Epithelial cell of esophagus (primary cell): ENCODE data around the gene CFTR.

Experiments used
- DNase-seq: peaks from one replicate; pipeline ENCODE4 v3.0.0; 2010; ENCODE audit warnings: low read depth
- H3K4me3 ChIP-seq: 2 replicates; pipeline ENCODE4 v1.5.1; 2011; ENCODE audit warnings: mild to moderate bottlenecking, low read length, control low read depth
- TF ChIP-seq, protein P1 (sequence below): IDR thresholded peaks from 2 replicates; pipeline ENCODE4 v1.5.1; 2011; ENCODE audit warnings: low read depth, mild to moderate bottlenecking, low read length, control low read depth, inconsistent platforms; ENCODE audit not compliant: insufficient read depth; ENCODE audit errors: missing control alignments

Gene CFTR

DNA sequence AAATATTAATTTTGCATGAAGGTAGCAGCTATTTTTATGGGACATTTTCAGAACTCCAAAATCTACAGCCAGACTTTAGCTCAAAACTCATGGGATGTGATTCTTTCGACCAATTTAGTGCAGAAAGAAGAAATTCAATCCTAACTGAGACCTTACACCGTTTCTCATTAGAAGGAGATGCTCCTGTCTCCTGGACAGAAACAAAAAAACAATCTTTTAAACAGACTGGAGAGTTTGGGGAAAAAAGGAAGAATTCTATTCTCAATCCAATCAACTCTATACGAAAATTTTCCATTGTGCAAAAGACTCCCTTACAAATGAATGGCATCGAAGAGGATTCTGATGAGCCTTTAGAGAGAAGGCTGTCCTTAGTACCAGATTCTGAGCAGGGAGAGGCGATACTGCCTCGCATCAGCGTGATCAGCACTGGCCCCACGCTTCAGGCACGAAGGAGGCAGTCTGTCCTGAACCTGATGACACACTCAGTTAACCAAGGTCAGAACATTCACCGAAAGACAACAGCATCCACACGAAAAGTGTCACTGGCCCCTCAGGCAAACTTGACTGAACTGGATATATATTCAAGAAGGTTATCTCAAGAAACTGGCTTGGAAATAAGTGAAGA lies 112.3 kb downstream of the CFTR start:
- no peak overlapping the region for H3K4me3 ChIP-seq
- DNase-seq = no peak
- TF ChIP-seq, protein P1, sequence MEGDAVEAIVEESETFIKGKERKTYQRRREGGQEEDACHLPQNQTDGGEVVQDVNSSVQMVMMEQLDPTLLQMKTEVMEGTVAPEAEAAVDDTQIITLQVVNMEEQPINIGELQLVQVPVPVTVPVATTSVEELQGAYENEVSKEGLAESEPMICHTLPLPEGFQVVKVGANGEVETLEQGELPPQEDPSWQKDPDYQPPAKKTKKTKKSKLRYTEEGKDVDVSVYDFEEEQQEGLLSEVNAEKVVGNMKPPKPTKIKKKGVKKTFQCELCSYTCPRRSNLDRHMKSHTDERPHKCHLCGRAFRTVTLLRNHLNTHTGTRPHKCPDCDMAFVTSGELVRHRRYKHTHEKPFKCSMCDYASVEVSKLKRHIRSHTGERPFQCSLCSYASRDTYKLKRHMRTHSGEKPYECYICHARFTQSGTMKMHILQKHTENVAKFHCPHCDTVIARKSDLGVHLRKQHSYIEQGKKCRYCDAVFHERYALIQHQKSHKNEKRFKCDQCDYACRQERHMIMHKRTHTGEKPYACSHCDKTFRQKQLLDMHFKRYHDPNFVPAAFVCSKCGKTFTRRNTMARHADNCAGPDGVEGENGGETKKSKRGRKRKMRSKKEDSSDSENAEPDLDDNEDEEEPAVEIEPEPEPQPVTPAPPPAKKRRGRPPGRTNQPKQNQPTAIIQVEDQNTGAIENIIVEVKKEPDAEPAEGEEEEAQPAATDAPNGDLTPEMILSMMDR = no peak

DNA sequence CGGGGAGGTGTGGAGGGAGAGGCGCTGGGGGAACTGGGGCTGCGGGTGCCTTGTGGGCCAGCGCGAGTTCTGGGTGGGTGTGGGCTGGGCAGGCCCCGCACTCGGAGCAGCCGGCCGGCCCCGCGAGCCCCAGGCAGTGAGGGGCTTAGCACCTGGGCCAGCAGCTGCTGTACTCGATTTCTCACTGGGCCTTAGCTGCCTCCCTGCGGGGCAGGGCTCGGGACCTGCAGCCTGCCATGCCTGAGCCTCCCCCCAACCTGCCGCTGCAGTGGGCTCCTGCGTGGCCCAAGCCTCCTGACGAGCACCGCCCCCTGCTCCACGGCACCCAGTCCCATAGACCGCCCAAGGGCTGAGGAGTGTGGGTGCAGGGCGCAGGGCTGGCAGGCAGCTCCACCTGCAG lies 116.3 kb downstream of the CFTR start:
- DNase-seq = no peak
- TF ChIP-seq, protein P1 = no peak
- H3K4me3 ChIP-seq = no peak overlapping the region

DNA sequence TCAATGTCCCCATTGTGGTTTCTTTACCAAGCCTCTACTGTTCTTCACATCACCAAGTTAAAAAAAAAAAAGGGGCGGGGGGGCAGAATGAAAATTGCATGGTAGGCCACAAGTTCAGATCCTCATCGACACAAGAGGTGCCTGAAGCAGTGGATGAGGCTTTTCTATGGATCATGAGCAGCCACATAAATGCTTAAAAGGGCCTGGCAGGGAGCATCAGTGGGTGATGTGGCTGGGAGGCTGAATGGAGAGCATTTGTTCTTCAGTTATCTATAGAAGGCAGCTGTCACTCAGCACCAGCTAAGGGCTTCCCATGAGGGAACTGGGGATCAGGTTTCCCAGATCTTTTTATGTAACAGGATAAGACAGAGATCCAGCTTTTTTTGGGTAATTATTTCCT lies 117.9 kb downstream of the CFTR start:
- DNase-seq = no peak
- TF ChIP-seq, protein P1 = no peak
- no peak overlapping the region for H3K4me3 ChIP-seq

DNA sequence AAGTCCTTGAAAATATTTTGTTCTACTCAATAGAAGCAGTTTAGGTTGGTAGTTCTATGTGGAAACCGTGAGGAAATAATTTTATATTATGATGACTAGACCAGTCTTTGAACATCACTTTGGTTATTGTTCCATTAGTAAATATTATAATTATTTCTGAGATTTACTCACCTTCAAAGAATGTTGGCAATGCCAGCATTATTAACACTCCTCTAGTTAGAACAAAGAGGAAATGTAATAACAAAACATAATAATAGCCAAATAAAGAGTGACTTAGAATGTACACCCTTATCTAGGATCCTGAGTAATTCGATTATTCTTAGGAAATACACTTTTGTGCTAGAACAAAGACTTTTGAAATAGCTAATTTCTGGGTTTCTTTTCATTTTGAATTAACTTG lies 121.1 kb downstream of the CFTR start:
- H3K4me3 ChIP-seq = no peak overlapping the region
- peak; percentile 32 for DNase-seq
- TF ChIP-seq, protein P1 = no peak

DNA sequence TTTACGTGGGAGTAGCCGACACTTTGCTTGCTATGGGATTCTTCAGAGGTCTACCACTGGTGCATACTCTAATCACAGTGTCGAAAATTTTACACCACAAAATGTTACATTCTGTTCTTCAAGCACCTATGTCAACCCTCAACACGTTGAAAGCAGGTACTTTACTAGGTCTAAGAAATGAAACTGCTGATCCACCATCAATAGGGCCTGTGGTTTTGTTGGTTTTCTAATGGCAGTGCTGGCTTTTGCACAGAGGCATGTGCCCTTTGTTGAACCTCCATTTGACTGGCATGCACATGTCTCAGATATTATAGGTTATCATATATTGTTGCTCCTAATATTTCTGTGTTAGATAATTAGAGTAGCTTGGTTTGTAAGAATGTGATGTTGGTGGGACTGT lies 123.8 kb downstream of the CFTR start:
- TF ChIP-seq, protein P1 = no peak
- no peak for DNase-seq
- no peak overlapping the region for H3K4me3 ChIP-seq

DNA sequence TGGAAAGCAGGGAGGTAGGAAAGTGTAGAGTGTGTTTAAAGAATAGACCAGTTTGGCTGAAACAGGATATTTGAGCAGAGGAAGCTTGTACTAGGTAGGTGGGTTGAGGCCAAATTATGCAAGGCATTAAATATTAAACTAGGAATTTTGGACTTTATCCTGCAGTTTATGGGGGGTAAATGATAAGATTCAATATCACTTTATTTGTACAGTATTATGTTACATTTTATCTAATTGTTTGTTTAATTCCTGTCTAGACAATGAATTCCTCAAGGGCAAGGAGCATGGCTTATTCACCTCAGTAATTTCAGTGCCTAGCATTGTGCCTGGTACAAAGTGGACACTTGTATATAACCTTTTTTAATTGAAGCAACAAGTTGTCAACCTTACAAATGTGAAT lies 125.9 kb downstream of the CFTR start:
- DNase-seq = no peak
- TF ChIP-seq, protein P1 = no peak
- H3K4me3 ChIP-seq = no peak overlapping the region

DNA sequence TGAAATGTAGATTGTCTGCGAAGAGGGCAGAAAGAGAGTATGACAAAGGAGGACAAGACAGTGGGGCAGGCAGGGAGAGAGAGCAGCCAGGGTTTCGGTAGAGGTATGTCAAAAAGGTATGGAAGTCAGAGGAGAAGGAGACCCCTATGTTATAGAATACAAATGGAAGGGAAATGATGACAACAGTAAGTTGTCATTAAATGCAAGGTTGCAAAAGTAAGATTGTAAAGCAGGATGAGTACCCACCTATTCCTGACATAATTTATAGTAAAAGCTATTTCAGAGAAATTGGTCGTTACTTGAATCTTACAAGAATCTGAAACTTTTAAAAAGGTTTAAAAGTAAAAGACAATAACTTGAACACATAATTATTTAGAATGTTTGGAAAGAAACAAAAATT lies 126.3 kb downstream of the CFTR start:
- TF ChIP-seq, protein P1 = no peak

More for the DNA sequence above, 126.3 kb downstream of the CFTR start:
- H3K4me3 ChIP-seq = no peak overlapping the region
- no peak for DNase-seq
